H1 (cell line): ENCODE measurements around the gene CENPO. TPM values are rescaled to one million over a fixed set of nuclear protein-coding genes. Genes with fewer than 3 reads are reported as not detected.
"Not testable (repeated sequence)": the region's sequence is repeated elsewhere in the genome, so short reads cannot be mapped to it uniquely, and the experiment has no call there.

Experiments
- CTCF ChIA-PET: fragments of 300-600 bp; sonication (Branson Sonifier 250); formaldehyde crosslinking; loops from one replicate; lab custom pipeline; 2021; ENCODE audit not compliant: partially characterized antibody; lab: Charles Lee
- POLR2A ChIA-PET: fragments of 300-600 bp; sonication (Branson Sonifier 250); formaldehyde crosslinking; loops from one replicate; lab custom pipeline; 2021; ENCODE audit warnings: inconsistent platforms; ENCODE audit not compliant: partially characterized antibody; lab: Charles Lee
- DNase-seq, 2 experiments: peaks; one replicate each; pipeline versions ENCODE4 v3.0.0 to v3.0.0-alpha.2; 2010 to 2022; ENCODE audit warnings: low spot score in 2 of 2, low read depth in 1 of 2, mixed read lengths in 1 of 2
- FAIRE-seq: peaks from 2 replicates; lab custom pipeline; 2011; peaks lifted over from hg19 to GRCh38; lab: Jason Lieb, UNC
- H2AFZ ChIP-seq: 2 replicates; pipeline ENCODE4 v1.8.1; 2012; ENCODE audit warnings: low read length, inconsistent platforms
- H2AK5ac ChIP-seq: 2 replicates; pipeline ENCODE4 v1.6.1; 2013; ENCODE audit warnings: low read depth, low read length
- H2BK120ac ChIP-seq: replicated peaks from 2 replicates; pipeline ENCODE3; 2013; ENCODE audit warnings: low read depth, low read length, inconsistent platforms
- H2BK12ac ChIP-seq: 2 replicates; pipeline ENCODE4 v1.6.1; 2013; ENCODE audit warnings: low read depth, low read length
- H2BK15ac ChIP-seq: 2 replicates; pipeline ENCODE4 v1.6.1; 2013; ENCODE audit warnings: low read length
- H2BK20ac ChIP-seq: 2 replicates; pipeline ENCODE4 v1.6.1; 2013; ENCODE audit warnings: low read length
- H2BK5ac ChIP-seq: 2 replicates; pipeline ENCODE4 v1.6.1; 2013; ENCODE audit warnings: low read depth, low read length
- H3K14ac ChIP-seq: 2 replicates; pipeline ENCODE4 v1.6.1; 2013; ENCODE audit warnings: inconsistent platforms; ENCODE audit not compliant: insufficient read length
- H3K18ac ChIP-seq: 2 replicates; pipeline ENCODE4 v1.6.1; 2013; ENCODE audit warnings: low read length; ENCODE audit errors: extremely low read depth
- H3K23ac ChIP-seq: 2 replicates; pipeline ENCODE4 v1.6.1; 2013; ENCODE audit warnings: inconsistent platforms; ENCODE audit not compliant: insufficient read length
- H3K23me2 ChIP-seq: 2 replicates; pipeline ENCODE4 v1.6.1; 2013; ENCODE audit warnings: low read depth, low read length
- H3K27ac ChIP-seq: 2 replicates; pipeline ENCODE4 v1.6.1; 2011; ENCODE audit warnings: low read depth, low read length, inconsistent platforms
- H3K27me3 ChIP-seq, 4 experiments: replicated peaks in 1 of 4; 1 replicate in 1 of 4; 2 replicates in 3 of 4; pipeline versions ENCODE4 v1.6.1 to v1.8.1; 2011 to 2013; ENCODE audit warnings: low read length in 3 of 4, mild to moderate bottlenecking in 3 of 4, inconsistent platforms in 2 of 4, mixed read lengths in 2 of 4, moderate library complexity in 1 of 4; ENCODE audit not compliant: control insufficient read depth in 3 of 4, insufficient read depth in 3 of 4; ENCODE audit errors: extremely low read depth in 1 of 4
- H3K36me3 ChIP-seq, 4 experiments: 2 replicates each; pipeline versions ENCODE4 v1.6.1 to v1.8.1; 2011 to 2013; ENCODE audit warnings: mild to moderate bottlenecking in 4 of 4, low read length in 3 of 4, moderate library complexity in 2 of 4, control low read depth in 1 of 4, inconsistent platforms in 1 of 4; ENCODE audit not compliant: insufficient read depth in 4 of 4, control insufficient read depth in 2 of 4
- H3K4ac ChIP-seq: replicated peaks from 2 replicates; pipeline ENCODE3; 2013; ENCODE audit warnings: low read length, low read depth, mixed read lengths, inconsistent platforms; ENCODE audit not compliant: insufficient read length
- H3K4me1 ChIP-seq, 4 experiments: replicated peaks in 1 of 4; 1 replicate in 1 of 4; 2 replicates in 3 of 4; pipeline versions ENCODE4 v1.6.1 to v1.8.1; 2011 to 2013; ENCODE audit warnings: low read length in 3 of 4, inconsistent platforms in 2 of 4, mixed read lengths in 1 of 4; ENCODE audit not compliant: insufficient read depth in 4 of 4, control insufficient read depth in 3 of 4
- H3K4me2 ChIP-seq, 2 experiments: 2 replicates each; pipeline versions ENCODE4 v1.6.1 to v1.8.1; 2011 to 2013; ENCODE audit warnings: low read depth in 2 of 2, low read length in 2 of 2, control low read depth in 1 of 2, inconsistent platforms in 1 of 2, mild to moderate bottlenecking in 1 of 2; ENCODE audit not compliant: insufficient read depth in 1 of 2
- H3K4me3 ChIP-seq, 4 experiments: fragments of 200-600, 300-600 bp in 1 of 4; sonication (generic), shearing (Covaris generic), sonication (Bioruptor Twin) in 1 of 4; 2 replicates each; pipeline versions ENCODE4 v1.5.1 to v1.8.1; 2011 to 2016; ENCODE audit warnings: low read length in 4 of 4, low read depth in 3 of 4, control low read depth in 2 of 4, inconsistent platforms in 2 of 4, mild to moderate bottlenecking in 2 of 4, mixed read lengths in 1 of 4, moderate library complexity in 1 of 4; ENCODE audit not compliant: insufficient read depth in 2 of 4; ENCODE audit errors: extremely low read depth in 1 of 4
- H3K56ac ChIP-seq: replicated peaks from 2 replicates; pipeline ENCODE3; 2013; ENCODE audit warnings: low read depth, mild to moderate bottlenecking, mixed read lengths, low read length, inconsistent platforms; ENCODE audit not compliant: insufficient read length
- H3K79me1 ChIP-seq: 2 replicates; pipeline ENCODE4 v1.6.1; 2013; ENCODE audit warnings: low read depth, low read length, control low read depth
- H3K79me2 ChIP-seq, 2 experiments: 2 replicates each; pipeline versions ENCODE4 v1.6.1 to v1.8.1; 2012 to 2013; ENCODE audit warnings: low read length in 2 of 2, mild to moderate bottlenecking in 2 of 2, inconsistent platforms in 1 of 2; ENCODE audit not compliant: insufficient read depth in 2 of 2, control insufficient read depth in 1 of 2
- H3K9ac ChIP-seq, 4 experiments: replicated peaks in 1 of 4; 1 replicate in 1 of 4; 2 replicates in 3 of 4; pipeline versions ENCODE4 v1.6.1 to v1.8.1; 2011 to 2013; ENCODE audit warnings: low read depth in 3 of 4, low read length in 3 of 4, control low read depth in 2 of 4, mild to moderate bottlenecking in 2 of 4, moderate library complexity in 2 of 4, inconsistent platforms in 1 of 4; ENCODE audit errors: extremely low read depth in 1 of 4
- H3K9me3 ChIP-seq, 2 experiments: 2 replicates each; pipeline versions ENCODE4 v1.6.1 to v1.8.1; 2012 to 2013; ENCODE audit warnings: mild to moderate bottlenecking in 2 of 2, moderate library complexity in 2 of 2, control low read depth in 1 of 2, inconsistent platforms in 1 of 2, low read depth in 1 of 2, low read length in 1 of 2, mixed read lengths in 1 of 2; ENCODE audit not compliant: insufficient read depth in 2 of 2
- H4K20me1 ChIP-seq, 2 experiments: replicated peaks in 1 of 2; 2 replicates each; pipeline versions ENCODE3 to v1.8.1; 2011 to 2013; ENCODE audit warnings: inconsistent platforms in 2 of 2, low read length in 2 of 2, mild to moderate bottlenecking in 1 of 2; ENCODE audit not compliant: insufficient read depth in 2 of 2, control insufficient read depth in 1 of 2
- H4K5ac ChIP-seq: 2 replicates; pipeline ENCODE4 v1.6.1; 2013; ENCODE audit warnings: low read length, low read depth, mixed read lengths, inconsistent platforms; ENCODE audit not compliant: insufficient read length
- H4K8ac ChIP-seq: 2 replicates; pipeline ENCODE4 v1.8.0; 2013; ENCODE audit warnings: mild to moderate bottlenecking, moderate library complexity, low read length, inconsistent platforms; ENCODE audit not compliant: insufficient read depth; ENCODE audit errors: extremely low read depth
- H4K91ac ChIP-seq: replicated peaks from 2 replicates; pipeline ENCODE3; 2013; ENCODE audit warnings: low read length, mixed read lengths, inconsistent platforms; ENCODE audit not compliant: insufficient read length
- BACH1 ChIP-seq: IDR thresholded peaks from 2 replicates; pipeline ENCODE4 v1.6.1; 2012; ENCODE audit warnings: low read length, improper control_type of control experiment
- WGBS, 2 experiments: shearing (Covaris generic) in 1 of 2; methylation state at CpG; one replicate each; pipeline versions ENCODE4 v1.1.6 to v1.1.7; 2013 to 2015; ENCODE audit warnings: low lambda C conversion rate in 2 of 2, mixed read lengths in 2 of 2, inconsistent platforms in 1 of 2, low coverage in 1 of 2, missing lambda C conversion rate in 1 of 2; ENCODE audit not compliant: insufficient replicate concordance in 2 of 2, insufficient coverage in 1 of 2, insufficient read length in 1 of 2; ENCODE audit errors: extremely low coverage in 1 of 2, missing lambda C conversion rate in 1 of 2; 5-methylcytosine and 5-hydroxymethylcytosine counted together
- polyA plus RNA-seq, 7 experiments: library from polyadenylated mRNA; depleted of rRNA in 3 of 7; stranded (reverse) in 5 of 7; unstranded in 2 of 7; fragments of >200 nt in 5 of 7; fragments of 200-250 nt in 2 of 7; gene quantifications; 1 replicate in 5 of 7; 2 replicates in 1 of 7; 4 replicates in 1 of 7; pipeline versions ENCODE4 v1.2.1 to v1.2.3, GENCODE V29; 2011 to 2013; ENCODE audit warnings: missing spikeins in 2 of 7, mixed read lengths in 2 of 7
- total RNA-seq: library from RNA; stranded (reverse); fragmentation: NEBNext Ultra II Directional; extraction: Animal tissue kit (Norgen Biotek cat#: 25700); gene quantifications from 2 replicates; pipeline ENCODE4 v1.2.1, GENCODE V29; 2021

Gene CENPO
- total and polyA plus RNA-seq, 2 of the 8 experiments (the other 6 are each of a cell fraction or from before 2014, with no cell fraction given): 34.4 to 46.3 TPM

- not testable (repeated sequence) for H2BK15ac ChIP-seq, H3K18ac ChIP-seq, H2AK5ac ChIP-seq, H3K14ac ChIP-seq, H3K79me1 ChIP-seq, H3K56ac ChIP-seq, H2BK12ac ChIP-seq, H3K4me2 ChIP-seq, H2BK5ac ChIP-seq, H4K5ac ChIP-seq, H2BK20ac ChIP-seq, H2AFZ ChIP-seq, H3K27ac ChIP-seq, H3K27me3 ChIP-seq, H3K4me1 ChIP-seq, H3K4me3 ChIP-seq, H4K91ac ChIP-seq, H3K23ac ChIP-seq, H4K20me1 ChIP-seq, H3K23me2 ChIP-seq, H4K8ac ChIP-seq, H3K9ac ChIP-seq, H2BK120ac ChIP-seq, H3K4ac ChIP-seq, FAIRE-seq
- Histone ChIP-seq H3K79me2 (peaks cover 4 to 57% of the 10 kb centered on the region in 2 experiments; a peak in 3 of 4 replicates), H3K9me3 (peaks cover 14 to 16% of the 10 kb centered on the region in 2 experiments), H3K36me3 (peaks cover 0 to 27% (median 12%) of the 10 kb centered on the region in 4 experiments; a peak in 5 of 8 replicates)
- 89% methylated on average over 25 of the region's 25 CpGs; no CpG with 5 or more reads in 1 of the 2 experiments for WGBS, 2 experiments
- CTCF ChIA-PET: interaction anchor here (0.6 to 1.6 kb wide), 6 partner anchors 9 to 237 kb away, joined by 3 to 4 read pairs (median 3); no protein-coding TSS in a partner anchor
- POLR2A ChIA-PET: interaction anchor here (1.0 to 2.2 kb wide), 2 partner anchors 10 to 13 kb away, joined by 3 to 7 read pairs; partner anchors contain the start of genes CENPO and PTRHD1
- TF ChIP-seq BACH1: peak; percentile 58; the same call in 1 of the 2 replicates
- DNase-seq: peak in 1 of 2 experiments; percentile 49
Measured at GRCh38 chr2:24805811-24806660, 12.8 kb downstream of the CENPO start.
